CD14-positive monocyte (primary cell): ENCODE data around the gene CYP3A4. TPM values are rescaled to one million over a fixed set of nuclear protein-coding genes. Genes with fewer than 3 reads are reported as not detected.
"Not testable (repeated sequence)": the region's sequence is repeated elsewhere in the genome, so short reads cannot be mapped to it uniquely, and the experiment has no call there.

Experiments used
- DNase-seq, 3 donors: peaks; one replicate each; pipeline ENCODE4 v3.0.0-alpha.2; 2011 to 2022
- H2AFZ ChIP-seq: 2 replicates; pipeline ENCODE4 v1.6.0; 2012; ENCODE audit warnings: mild to moderate bottlenecking, low read depth, low read length, inconsistent platforms; ENCODE audit not compliant: insufficient read depth, poor library complexity, severe bottlenecking
- H3K27ac ChIP-seq, 2 donors: 1 replicate in 1 of 2; 2 replicates in 1 of 2; pipeline ENCODE4 v1.5.1; 2012 to 2013; ENCODE audit warnings: low read length in 2 of 2, control low read depth in 1 of 2, inconsistent platforms in 1 of 2, low read depth in 1 of 2, mild to moderate bottlenecking in 1 of 2
- H3K27me3 ChIP-seq, 2 donors: one replicate each; pipeline versions ENCODE4 v1.6.0 to v1.6.1; 2011 to 2013; ENCODE audit warnings: low read length in 2 of 2; ENCODE audit not compliant: control insufficient read depth in 2 of 2, insufficient read depth in 2 of 2
- H3K36me3 ChIP-seq, 2 donors: replicated peaks in 1 of 2; 1 replicate in 1 of 2; 2 replicates in 1 of 2; pipeline versions ENCODE4 v1.5.1 to v1.6.1; 2012 to 2013; ENCODE audit warnings: low read length in 2 of 2, control low read depth in 1 of 2, inconsistent platforms in 1 of 2, mild to moderate bottlenecking in 1 of 2; ENCODE audit not compliant: insufficient read depth in 2 of 2, control insufficient read depth in 1 of 2
- H3K4me1 ChIP-seq, 2 donors: 1 replicate in 1 of 2; 2 replicates in 1 of 2; pipeline versions ENCODE4 v1.5.1 to v1.6.1; 2012 to 2013; ENCODE audit warnings: low read length in 2 of 2, control low read depth in 1 of 2, inconsistent platforms in 1 of 2, mild to moderate bottlenecking in 1 of 2, moderate library complexity in 1 of 2; ENCODE audit not compliant: insufficient read depth in 2 of 2, control insufficient read depth in 1 of 2
- H3K4me2 ChIP-seq: replicated peaks from 2 replicates; pipeline ENCODE3; 2012; ENCODE audit warnings: low read length, moderate library complexity, mild to moderate bottlenecking; ENCODE audit not compliant: poor library complexity, severe bottlenecking; ENCODE audit errors: extremely low read depth
- H3K4me3 ChIP-seq, 3 experiments: fragments of 200-600 bp in 1 of 3; sonication (generic) in 1 of 3; replicated peaks in 1 of 3; 1 replicate in 2 of 3; 2 replicates in 1 of 3; pipeline ENCODE4 v1.5.1; 2011 to 2013; ENCODE audit warnings: low read length in 3 of 3, mild to moderate bottlenecking in 3 of 3, control low read depth in 2 of 3, low read depth in 2 of 3, inconsistent platforms in 1 of 3, moderate library complexity in 1 of 3
- H3K79me2 ChIP-seq: 2 replicates; pipeline ENCODE4 v1.6.0; 2012; ENCODE audit warnings: mild to moderate bottlenecking, control low read depth, inconsistent platforms, low read length, moderate library complexity; ENCODE audit not compliant: insufficient read depth
- H3K9ac ChIP-seq: 2 replicates; pipeline ENCODE4 v1.6.0; 2017; ENCODE audit warnings: low read length, mild to moderate bottlenecking; ENCODE audit not compliant: insufficient read depth, poor library complexity, severe bottlenecking
- H3K9me3 ChIP-seq, 2 donors: replicated peaks in 1 of 2; 1 replicate in 1 of 2; 2 replicates in 1 of 2; pipeline versions ENCODE4 v1.5.1 to v1.6.1; 2012 to 2013; ENCODE audit warnings: low read length in 2 of 2, control low read depth in 1 of 2; ENCODE audit not compliant: control insufficient read depth in 1 of 2, insufficient read depth in 1 of 2
- H4K20me1 ChIP-seq: 2 replicates; pipeline ENCODE4 v1.6.0; 2012; ENCODE audit warnings: mild to moderate bottlenecking, low read length, control low read depth, moderate library complexity; ENCODE audit not compliant: insufficient read depth
- H3K27ac Mint-ChIP-seq, 7 donors: one replicate each; pipeline ENCODE4 v1.8.0; 2020; ENCODE audit warnings: mild to moderate bottlenecking in 7 of 7, mixed read lengths in 7 of 7, moderate library complexity in 6 of 7, inconsistent platforms in 2 of 7
- H3K27me3 Mint-ChIP-seq, 3 donors: one replicate each; pipeline ENCODE4 v1.8.0; 2021 to 2022; ENCODE audit warnings: low read depth in 3 of 3, mild to moderate bottlenecking in 3 of 3, mixed read lengths in 3 of 3, moderate library complexity in 3 of 3, inconsistent platforms in 1 of 3
- H3K36me3 Mint-ChIP-seq, 2 donors: one replicate each; pipeline ENCODE4 v1.8.0; 2020; ENCODE audit warnings: mixed read lengths in 2 of 2, inconsistent platforms in 1 of 2, mild to moderate bottlenecking in 1 of 2
- H3K4me1 Mint-ChIP-seq: one replicate; pipeline ENCODE4 v1.8.0; 2020; ENCODE audit warnings: mild to moderate bottlenecking, mixed read lengths
- H3K4me3 Mint-ChIP-seq, 2 donors: one replicate each; pipeline ENCODE4 v1.8.0; 2020; ENCODE audit warnings: mild to moderate bottlenecking in 2 of 2, mixed read lengths in 2 of 2, moderate library complexity in 1 of 2
- H3K9me3 Mint-ChIP-seq, 7 donors: one replicate each; pipeline ENCODE4 v1.8.0; 2020 to 2022; ENCODE audit warnings: mixed read lengths in 7 of 7, mild to moderate bottlenecking in 6 of 7, moderate library complexity in 6 of 7, inconsistent platforms in 2 of 7
- CTCF ChIP-seq: fragments of 200-600 bp; IDR thresholded peaks from one replicate; pipeline ENCODE4 v1.8.0; 2022; ENCODE audit warnings: antibody characterized with exemption, mild to moderate bottlenecking
- WGBS: methylation state at CpG from one replicate; pipeline ENCODE4 v1.1.5; 2013; ENCODE audit warnings: missing lambda C conversion rate; ENCODE audit not compliant: insufficient coverage; 5-methylcytosine and 5-hydroxymethylcytosine counted together
- intact Hi-C, 2 donors: fragments of 100-400 bp; cut with micrococcal nuclease; formaldehyde crosslinking; loops; one replicate each; pipeline versions ENCODE4 v1.15.0 to v1.15.1; 2023
- polyA plus RNA-seq, 3 donors: library from polyadenylated mRNA; depleted of rRNA in 1 of 3; unstranded in 2 of 3; stranded (reverse) in 1 of 3; fragments of 300-500 nt in 2 of 3; fragments of >200 nt in 1 of 3; fragmentation: Illumina TruSeq in 2 of 3; gene quantifications; 1 replicate in 2 of 3; 2 replicates in 1 of 3; pipeline ENCODE4 v1.2.3, GENCODE V29; 2012 to 2021

Gene CYP3A4
- polyA plus RNA-seq, 3 donors: not detected

- intact Hi-C loops: no loop called here
- Histone ChIP-seq H3K4me1 (no peaks in the 10 kb centered on the region), H2AFZ (no peak overlapping the region), H3K27ac (no peak overlapping the region), H3K9ac (no peak overlapping the region), H4K20me1 (no peaks in the 10 kb centered on the region), H3K79me2 (no peaks in the 10 kb centered on the region), H3K4me3 (no peak overlapping the region), H3K9me3 (no peaks in the 10 kb centered on the region), H3K4me2 (no peak overlapping the region), H3K27me3 (no peaks in the 10 kb centered on the region), H3K36me3 (no peaks in the 10 kb centered on the region)
- Mint-ChIP-seq H3K9me3 (peaks cover 0 to 6% (median 1%) of the 10 kb centered on the region in 7 donors), H3K36me3 (no peaks in the 10 kb centered on the region), H3K4me3 (no peak overlapping the region), H3K27me3 (peaks cover 5 to 30% (median 8%) of the 10 kb centered on the region in 3 donors), H3K27ac (no peak overlapping the region), H3K4me1 (no peaks in the 10 kb centered on the region)
- no peak for DNase-seq
- no CpG with 5 or more reads among the region's 3 CpGs for WGBS
- no peak for TF ChIP-seq CTCF
These were observed 4.0 kb downstream of the CYP3A4 start for GRCh38 chr7:99779949-99780348.

GRCh38 chr7:99778880-99779279, 5.1 kb downstream of the CYP3A4 start:
- Histone ChIP-seq H3K9me3 (no peaks in the 10 kb centered on the region), H4K20me1 (no peaks in the 10 kb centered on the region), H3K4me3 (no peak overlapping the region), H3K27me3 (no peaks in the 10 kb centered on the region), H2AFZ (no peak overlapping the region), H3K4me1 (no peaks in the 10 kb centered on the region), H3K79me2 (no peaks in the 10 kb centered on the region), H3K4me2 (no peak overlapping the region), H3K36me3 (no peaks in the 10 kb centered on the region), H3K9ac (no peak overlapping the region), H3K27ac (no peak overlapping the region)
- DNase-seq: no peak
- no peaks in the 10 kb centered on the region for H3K36me3 Mint-ChIP-seq
- intact Hi-C loops: no loop called here
- 100% methylated on average over 1 of the region's 5 CpGs for WGBS
- H3K4me3 Mint-ChIP-seq: no peak overlapping the region
- H3K27me3 Mint-ChIP-seq: peaks cover 3 to 31% (median 4%) of the 10 kb centered on the region in 3 donors
- no peak overlapping the region for H3K27ac Mint-ChIP-seq
- peaks cover 0 to 6% (median 1%) of the 10 kb centered on the region in 7 donors for H3K9me3 Mint-ChIP-seq
- no peaks in the 10 kb centered on the region for H3K4me1 Mint-ChIP-seq
- TF ChIP-seq CTCF: no peak

- not testable (repeated sequence) for H3K36me3 ChIP-seq, H3K4me3 ChIP-seq, H3K27me3 ChIP-seq, H3K4me2 ChIP-seq, H3K4me3 Mint-ChIP-seq, DNase-seq, H3K36me3 Mint-ChIP-seq, H3K27ac ChIP-seq, H4K20me1 ChIP-seq, H3K4me1 ChIP-seq, H3K9me3 Mint-ChIP-seq, H2AFZ ChIP-seq, H3K9ac ChIP-seq, H3K4me1 Mint-ChIP-seq, H3K9me3 ChIP-seq, H3K79me2 ChIP-seq, H3K27ac Mint-ChIP-seq
- H3K27me3 Mint-ChIP-seq: peaks cover 8 to 33% (median 17%) of the 10 kb centered on the region in 3 donors
- no CpG with 5 or more reads among the region's 1 CpG for WGBS
- intact Hi-C loops: loop anchor here in 1 of 2 donors (5.0 kb wide), 1 partner anchor 81 kb away; no protein-coding TSS in a partner anchor
These were observed 10.6 kb downstream of the CYP3A4 start for GRCh38 chr7:99773395-99773794.
